SK-N-SH treated with all-trans-retinoic acid at 6 μM for 48 hours (cell line): ENCODE data around the gene CCDC170.

Experiments used
- ATAC-seq: fragments of 200-7000 bp; cut with Tn5 transposase; 3 replicates; pipeline ENCODE4 v1.9.1; 2020; ENCODE audit warnings: mild to moderate bottlenecking, moderate library complexity
- ARNTL ChIP-seq: fragments of 450-650 bp; formaldehyde crosslinking; IDR thresholded peaks from 2 replicates; pipeline ENCODE4 v1.5.0; 2020; ENCODE audit warnings: low read depth, mild to moderate bottlenecking, moderate library complexity, borderline replicate concordance
- BACH2 ChIP-seq: fragments of 250-450 bp; sonication (Bioruptor Pico); IDR thresholded peaks from 2 replicates; pipeline ENCODE4 v1.9.0; 2021; ENCODE audit warnings: mild to moderate bottlenecking, borderline replicate concordance
- CSDC2 ChIP-seq: fragments of 250-450 bp; sonication (Bioruptor Pico); IDR thresholded peaks from 2 replicates; pipeline ENCODE4 v1.5.0; 2020; ENCODE audit warnings: mild to moderate bottlenecking, moderate library complexity
- ESRRG ChIP-seq: fragments of 250-450 bp; sonication (Bioruptor Pico); IDR thresholded peaks from 2 replicates; pipeline ENCODE4 v1.6.1; 2021; ENCODE audit warnings: mild to moderate bottlenecking
- GLIS3 ChIP-seq: fragments of 250-450 bp; sonication (Bioruptor Pico); IDR thresholded peaks from 2 replicates; pipeline ENCODE4 v1.5.0; 2020; ENCODE audit warnings: mild to moderate bottlenecking, moderate library complexity
- ISL1 ChIP-seq: fragments of 250-450 bp; sonication (Bioruptor Pico); IDR thresholded peaks from 2 replicates; pipeline ENCODE4 v2.1.2; 2022; ENCODE audit warnings: mild to moderate bottlenecking, moderate library complexity
- OSR1 ChIP-seq: fragments of 250-450 bp; sonication (Bioruptor Pico); IDR thresholded peaks from 2 replicates; pipeline ENCODE4 v1.8.0; 2022; ENCODE audit warnings: moderate library complexity, mild to moderate bottlenecking, inconsistent platforms
- PPARA ChIP-seq: fragments of 250-450 bp; sonication (Bioruptor Pico); IDR thresholded peaks from 2 replicates; pipeline ENCODE4 v1.5.0; 2020; ENCODE audit warnings: mild to moderate bottlenecking, borderline replicate concordance
- RARB ChIP-seq: fragments of 250-450 bp; sonication (Bioruptor Pico); IDR thresholded peaks from 2 replicates; pipeline ENCODE4 v1.8.0; 2021; ENCODE audit warnings: mild to moderate bottlenecking, moderate library complexity
- SNAI2 ChIP-seq: fragments of 250-450 bp; sonication (Bioruptor Pico); IDR thresholded peaks from 2 replicates; pipeline ENCODE4 v1.5.0; 2020; ENCODE audit warnings: mild to moderate bottlenecking, moderate library complexity
- TOX ChIP-seq: fragments of 250-450 bp; sonication (Bioruptor Pico); IDR thresholded peaks from 2 replicates; pipeline ENCODE4 v1.8.0; 2021; ENCODE audit warnings: mild to moderate bottlenecking, moderate library complexity, borderline replicate concordance
- ZC3H10 ChIP-seq: fragments of 250-450 bp; sonication (Bioruptor Pico); IDR thresholded peaks from 2 replicates; pipeline ENCODE4 v1.5.1; 2021; ENCODE audit warnings: mild to moderate bottlenecking, moderate library complexity
- ZFP3 ChIP-seq: fragments of 250-450 bp; sonication (Bioruptor Pico); IDR thresholded peaks from 2 replicates; pipeline ENCODE4 v1.5.0; 2020; ENCODE audit warnings: mild to moderate bottlenecking, moderate library complexity
- ZFP30 ChIP-seq: fragments of 450-650 bp; formaldehyde crosslinking; IDR thresholded peaks from 2 replicates; pipeline ENCODE4 v1.5.0; 2022; ENCODE audit warnings: mild to moderate bottlenecking, moderate library complexity
- ZNF565 ChIP-seq: fragments of 450-650 bp; formaldehyde crosslinking; conservative IDR thresholded peaks from 2 replicates; pipeline ENCODE4 v1.5.0; 2020; ENCODE audit warnings: low read depth, mild to moderate bottlenecking, moderate library complexity
- ZNF70 ChIP-seq: fragments of 450-650 bp; formaldehyde crosslinking; IDR thresholded peaks from 2 replicates; pipeline ENCODE4 v1.5.0; 2020; ENCODE audit warnings: mild to moderate bottlenecking, moderate library complexity
- ZNF8 ChIP-seq: fragments of 450-650 bp; formaldehyde crosslinking; IDR thresholded peaks from 2 replicates; pipeline ENCODE4 v1.5.0; 2020; ENCODE audit warnings: mild to moderate bottlenecking, moderate library complexity
- TF ChIP-seq, protein P1 (sequence below): fragments of 250-450 bp; sonication (Bioruptor Pico); IDR thresholded peaks from 2 replicates; pipeline ENCODE4 v1.8.0; 2021; ENCODE audit warnings: low read depth, mild to moderate bottlenecking, moderate library complexity, borderline replicate concordance
- TF ChIP-seq, protein P2 (sequence below): fragments of 250-450 bp; sonication (Bioruptor Pico); IDR thresholded peaks from 2 replicates; pipeline ENCODE4 v1.5.1; 2020; ENCODE audit warnings: low read depth, mild to moderate bottlenecking, moderate library complexity
- TF ChIP-seq, protein P3 (sequence below): fragments of 250-450 bp; sonication (Bioruptor Pico); IDR thresholded peaks from 2 replicates; pipeline ENCODE4 v1.8.0; 2020; ENCODE audit warnings: mild to moderate bottlenecking, moderate library complexity, borderline replicate concordance
- TF ChIP-seq, protein P4 (sequence below): fragments of 250-450 bp; sonication (Bioruptor Pico); IDR thresholded peaks from 2 replicates; pipeline ENCODE4 v1.5.0; 2020; ENCODE audit warnings: mild to moderate bottlenecking, moderate library complexity
- TF ChIP-seq, protein P5 (sequence below): fragments of 250-450 bp; sonication (Bioruptor Pico); IDR thresholded peaks from 2 replicates; pipeline ENCODE4 v1.5.1; 2021; ENCODE audit warnings: mild to moderate bottlenecking, moderate library complexity

CCDC170 gene

DNA sequence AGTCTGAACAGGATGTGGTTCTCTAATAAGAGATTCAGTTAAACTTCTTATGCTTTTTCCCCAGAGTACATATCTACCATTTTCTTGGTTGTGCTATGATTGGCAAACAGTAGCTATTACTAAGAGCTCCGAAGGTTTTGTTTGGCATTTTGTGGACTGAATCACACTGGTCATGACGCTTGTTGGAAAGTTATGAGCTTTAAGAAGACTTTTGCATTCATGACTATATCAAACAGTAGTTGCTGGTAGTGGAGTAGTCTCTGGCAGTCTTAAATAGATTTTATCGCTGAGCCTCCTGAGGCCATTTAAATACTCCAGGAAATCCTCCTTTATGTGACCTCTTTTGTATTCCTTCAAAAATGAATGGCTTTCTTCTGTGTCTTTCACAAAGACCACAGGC is 40.8 kb downstream of the CCDC170 start:
- no peak for ATAC-seq
- TF ChIP-seq ZC3H10 (CRISPR knock-in tag) (no peak), RARB (no peak), ZNF8 (CRISPR knock-in tag) (no peak), CSDC2 (no peak), ARNTL (CRISPR knock-in tag) (no peak), BACH2 (CRISPR knock-in tag) (no peak), ZFP3 (no peak), ZFP30 (CRISPR knock-in tag) (no peak), ISL1 (CRISPR knock-in tag) (no peak), ZNF70 (CRISPR knock-in tag) (no peak), SNAI2 (CRISPR knock-in tag) (no peak), GLIS3 (no peak), ZNF565 (no peak), PPARA (CRISPR knock-in tag) (no peak)
- TF ChIP-seq, protein P1, sequence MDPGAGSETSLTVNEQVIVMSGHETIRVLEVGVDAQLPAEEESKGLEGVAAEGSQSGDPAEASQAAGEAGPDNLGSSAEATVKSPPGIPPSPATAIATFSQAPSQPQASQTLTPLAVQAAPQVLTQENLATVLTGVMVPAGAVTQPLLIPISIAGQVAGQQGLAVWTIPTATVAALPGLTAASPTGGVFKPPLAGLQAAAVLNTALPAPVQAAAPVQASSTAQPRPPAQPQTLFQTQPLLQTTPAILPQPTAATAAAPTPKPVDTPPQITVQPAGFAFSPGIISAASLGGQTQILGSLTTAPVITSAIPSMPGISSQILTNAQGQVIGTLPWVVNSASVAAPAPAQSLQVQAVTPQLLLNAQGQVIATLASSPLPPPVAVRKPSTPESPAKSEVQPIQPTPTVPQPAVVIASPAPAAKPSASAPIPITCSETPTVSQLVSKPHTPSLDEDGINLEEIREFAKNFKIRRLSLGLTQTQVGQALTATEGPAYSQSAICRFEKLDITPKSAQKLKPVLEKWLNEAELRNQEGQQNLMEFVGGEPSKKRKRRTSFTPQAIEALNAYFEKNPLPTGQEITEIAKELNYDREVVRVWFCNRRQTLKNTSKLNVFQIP, result no peak
- TF ChIP-seq, protein P2, sequence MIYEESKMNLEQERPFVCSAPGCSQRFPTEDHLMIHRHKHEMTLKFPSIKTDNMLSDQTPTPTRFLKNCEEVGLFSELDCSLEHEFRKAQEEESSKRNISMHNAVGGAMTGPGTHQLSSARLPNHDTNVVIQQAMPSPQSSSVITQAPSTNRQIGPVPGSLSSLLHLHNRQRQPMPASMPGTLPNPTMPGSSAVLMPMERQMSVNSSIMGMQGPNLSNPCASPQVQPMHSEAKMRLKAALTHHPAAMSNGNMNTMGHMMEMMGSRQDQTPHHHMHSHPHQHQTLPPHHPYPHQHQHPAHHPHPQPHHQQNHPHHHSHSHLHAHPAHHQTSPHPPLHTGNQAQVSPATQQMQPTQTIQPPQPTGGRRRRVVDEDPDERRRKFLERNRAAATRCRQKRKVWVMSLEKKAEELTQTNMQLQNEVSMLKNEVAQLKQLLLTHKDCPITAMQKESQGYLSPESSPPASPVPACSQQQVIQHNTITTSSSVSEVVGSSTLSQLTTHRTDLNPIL (CRISPR knock-in tag), result no peak
- TF ChIP-seq, protein P3, sequence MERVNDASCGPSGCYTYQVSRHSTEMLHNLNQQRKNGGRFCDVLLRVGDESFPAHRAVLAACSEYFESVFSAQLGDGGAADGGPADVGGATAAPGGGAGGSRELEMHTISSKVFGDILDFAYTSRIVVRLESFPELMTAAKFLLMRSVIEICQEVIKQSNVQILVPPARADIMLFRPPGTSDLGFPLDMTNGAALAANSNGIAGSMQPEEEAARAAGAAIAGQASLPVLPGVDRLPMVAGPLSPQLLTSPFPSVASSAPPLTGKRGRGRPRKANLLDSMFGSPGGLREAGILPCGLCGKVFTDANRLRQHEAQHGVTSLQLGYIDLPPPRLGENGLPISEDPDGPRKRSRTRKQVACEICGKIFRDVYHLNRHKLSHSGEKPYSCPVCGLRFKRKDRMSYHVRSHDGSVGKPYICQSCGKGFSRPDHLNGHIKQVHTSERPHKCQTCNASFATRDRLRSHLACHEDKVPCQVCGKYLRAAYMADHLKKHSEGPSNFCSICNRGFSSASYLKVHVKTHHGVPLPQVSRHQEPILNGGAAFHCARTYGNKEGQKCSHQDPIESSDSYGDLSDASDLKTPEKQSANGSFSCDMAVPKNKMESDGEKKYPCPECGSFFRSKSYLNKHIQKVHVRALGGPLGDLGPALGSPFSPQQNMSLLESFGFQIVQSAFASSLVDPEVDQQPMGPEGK, result no peak
- TF ChIP-seq, protein P4, sequence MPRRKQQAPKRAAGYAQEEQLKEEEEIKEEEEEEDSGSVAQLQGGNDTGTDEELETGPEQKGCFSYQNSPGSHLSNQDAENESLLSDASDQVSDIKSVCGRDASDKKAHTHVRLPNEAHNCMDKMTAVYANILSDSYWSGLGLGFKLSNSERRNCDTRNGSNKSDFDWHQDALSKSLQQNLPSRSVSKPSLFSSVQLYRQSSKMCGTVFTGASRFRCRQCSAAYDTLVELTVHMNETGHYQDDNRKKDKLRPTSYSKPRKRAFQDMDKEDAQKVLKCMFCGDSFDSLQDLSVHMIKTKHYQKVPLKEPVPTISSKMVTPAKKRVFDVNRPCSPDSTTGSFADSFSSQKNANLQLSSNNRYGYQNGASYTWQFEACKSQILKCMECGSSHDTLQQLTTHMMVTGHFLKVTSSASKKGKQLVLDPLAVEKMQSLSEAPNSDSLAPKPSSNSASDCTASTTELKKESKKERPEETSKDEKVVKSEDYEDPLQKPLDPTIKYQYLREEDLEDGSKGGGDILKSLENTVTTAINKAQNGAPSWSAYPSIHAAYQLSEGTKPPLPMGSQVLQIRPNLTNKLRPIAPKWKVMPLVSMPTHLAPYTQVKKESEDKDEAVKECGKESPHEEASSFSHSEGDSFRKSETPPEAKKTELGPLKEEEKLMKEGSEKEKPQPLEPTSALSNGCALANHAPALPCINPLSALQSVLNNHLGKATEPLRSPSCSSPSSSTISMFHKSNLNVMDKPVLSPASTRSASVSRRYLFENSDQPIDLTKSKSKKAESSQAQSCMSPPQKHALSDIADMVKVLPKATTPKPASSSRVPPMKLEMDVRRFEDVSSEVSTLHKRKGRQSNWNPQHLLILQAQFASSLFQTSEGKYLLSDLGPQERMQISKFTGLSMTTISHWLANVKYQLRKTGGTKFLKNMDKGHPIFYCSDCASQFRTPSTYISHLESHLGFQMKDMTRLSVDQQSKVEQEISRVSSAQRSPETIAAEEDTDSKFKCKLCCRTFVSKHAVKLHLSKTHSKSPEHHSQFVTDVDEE (CRISPR knock-in tag), result no peak
- TF ChIP-seq, all 23 proteins: peak for 0

DNA sequence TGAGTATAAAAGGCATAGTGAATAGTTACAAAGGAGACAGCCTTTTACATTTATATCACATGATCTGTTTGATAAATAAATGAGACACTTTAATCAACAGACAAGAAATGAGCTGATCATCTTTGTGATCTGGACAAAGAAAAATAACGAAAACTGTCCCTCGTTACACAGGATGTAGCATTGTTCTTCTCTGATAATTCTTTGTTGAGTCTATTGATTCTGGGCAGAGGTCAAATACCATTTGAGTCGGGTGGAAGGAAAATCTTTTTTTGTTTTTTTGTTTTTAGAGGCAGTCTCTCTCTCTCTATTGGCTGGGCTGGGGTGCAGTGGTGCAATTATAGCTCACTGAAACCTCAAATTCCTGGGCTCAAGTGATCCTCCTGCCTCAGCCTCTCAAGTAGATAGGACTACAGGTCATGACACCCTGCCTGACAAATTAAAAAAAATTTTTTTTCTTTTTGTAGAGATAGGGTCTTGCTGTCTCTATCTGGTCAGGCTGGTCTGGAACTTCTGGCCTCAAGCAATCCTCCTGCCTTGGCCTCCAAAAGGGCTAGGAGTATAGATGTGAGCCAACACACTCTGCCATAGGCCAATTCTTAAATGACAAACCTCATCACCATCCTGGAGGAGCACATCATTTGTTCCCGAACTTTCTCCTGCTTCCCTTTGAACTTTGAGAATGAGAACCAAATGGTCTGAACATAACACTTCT is 41.8 kb downstream of the CCDC170 start:
- no peak for TF ChIP-seq ZFP3
- no peak for TF ChIP-seq OSR1 (CRISPR knock-in tag)
- TF ChIP-seq CSDC2, result no peak
- no peak for TF ChIP-seq TOX (CRISPR knock-in tag)
- no peak for TF ChIP-seq RARB
- ATAC-seq, result no peak

DNA sequence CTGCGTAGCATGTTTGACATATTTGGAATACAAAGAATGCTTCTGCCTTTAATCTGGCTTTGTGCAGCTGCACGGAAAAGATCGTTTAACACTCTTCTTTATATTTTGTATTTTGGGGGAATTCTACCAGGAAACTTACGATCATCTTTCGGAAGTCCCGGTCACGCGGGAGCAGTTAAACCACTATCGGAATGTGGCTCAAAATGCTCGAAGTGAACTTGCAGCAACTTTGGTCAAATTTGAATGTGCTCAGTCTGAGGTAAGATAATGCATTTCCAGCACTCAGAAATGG is 42.3 kb downstream of the CCDC170 start:
- ATAC-seq, result no peak
- TF ChIP-seq ZFP3 (no peak), ZNF70 (CRISPR knock-in tag) (no peak), PPARA (CRISPR knock-in tag) (no peak), ISL1 (CRISPR knock-in tag) (no peak), ZNF8 (CRISPR knock-in tag) (no peak), RARB (no peak), BACH2 (CRISPR knock-in tag) (no peak), TOX (CRISPR knock-in tag) (no peak), ARNTL (CRISPR knock-in tag) (no peak), SNAI2 (CRISPR knock-in tag) (no peak), GLIS3 (no peak), ESRRG (no peak), ZFP30 (CRISPR knock-in tag) (no peak), CSDC2 (no peak)
- TF ChIP-seq, protein P5, sequence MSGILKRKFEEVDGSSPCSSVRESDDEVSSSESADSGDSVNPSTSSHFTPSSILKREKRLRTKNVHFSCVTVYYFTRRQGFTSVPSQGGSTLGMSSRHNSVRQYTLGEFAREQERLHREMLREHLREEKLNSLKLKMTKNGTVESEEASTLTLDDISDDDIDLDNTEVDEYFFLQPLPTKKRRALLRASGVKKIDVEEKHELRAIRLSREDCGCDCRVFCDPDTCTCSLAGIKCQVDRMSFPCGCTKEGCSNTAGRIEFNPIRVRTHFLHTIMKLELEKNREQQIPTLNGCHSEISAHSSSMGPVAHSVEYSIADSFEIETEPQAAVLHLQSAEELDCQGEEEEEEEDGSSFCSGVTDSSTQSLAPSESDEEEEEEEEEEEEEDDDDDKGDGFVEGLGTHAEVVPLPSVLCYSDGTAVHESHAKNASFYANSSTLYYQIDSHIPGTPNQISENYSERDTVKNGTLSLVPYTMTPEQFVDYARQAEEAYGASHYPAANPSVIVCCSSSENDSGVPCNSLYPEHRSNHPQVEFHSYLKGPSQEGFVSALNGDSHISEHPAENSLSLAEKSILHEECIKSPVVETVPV (CRISPR knock-in tag), result no peak
- TF ChIP-seq, protein P4 (CRISPR knock-in tag), result no peak
- TF ChIP-seq, protein P2 (CRISPR knock-in tag), result no peak
